ENCODE data around the gene HTRA3. TPM values are rescaled to one million over a fixed set of nuclear protein-coding genes. Genes with fewer than 3 reads are reported as not detected.

Gene HTRA3
- total and polyA plus RNA-seq, 2 experiments from 2014 or later = 1.3 to 3.6 TPM

GRCh38 chr4:8340781-8341241, 71.3 kb downstream of the HTRA3 start:
- ATAC-seq (no peak), DNase-seq (ENCODE audit: low spot score) (no peak)
- Histone ChIP-seq H3K27me3 (ENCODE audit: insufficient read depth) (no peaks in the 10 kb centered on the region), H3K27ac (ENCODE audit: low read depth) (no peak overlapping the region), H3F3A (replicated peaks; ENCODE audit: low read depth) (0 out of 2 replicates have a peak, but pooled peaks cover 3% of the 10 kb centered on the region), H2AFZ (peak overlapping the region; percentile 83; the same call in 1 of the 2 replicates), H3K4me2 (no peak overlapping the region), H3K9me2 (ENCODE audit: insufficient read depth) (no peaks in the 10 kb centered on the region), H3K4me1 (ENCODE audit: insufficient read depth) (no peaks in the 10 kb centered on the region; the same call in 1 of the 2 replicates), H4K20me1 (replicated peaks; ENCODE audit: insufficient read depth) (no peaks in the 10 kb centered on the region), H3K79me2 (replicated peaks; ENCODE audit: insufficient read depth) (no peaks in the 10 kb centered on the region), H3K36me3 (ENCODE audit: insufficient read depth) (no peaks in the 10 kb centered on the region), H3K4me3 (no peak overlapping the region)
- no peak overlapping the region for H3K27ac Mint-ChIP-seq
- peaks cover 6% of the 10 kb centered on the region for H3K4me1 Mint-ChIP-seq
- H3K27me3 Mint-ChIP-seq (ENCODE audit: insufficient read depth, low read depth, poor library complexity) = peaks cover 9% of the 10 kb centered on the region
- no peak overlapping the region for H3K4me3 Mint-ChIP-seq
- H3K36me3 Mint-ChIP-seq (ENCODE audit: low read depth) = no peaks in the 10 kb centered on the region; the same call in 2 of the 3 replicates
- H3K9me3 Mint-ChIP-seq = peaks cover 6% of the 10 kb centered on the region
- TF ChIP-seq NANOG (IDR thresholded peaks at IDR 0.05; ENCODE audit: borderline replicate concordance) (no peak), EZH2 (IDR thresholded peaks at IDR 0.05; ENCODE audit: low read depth, unreplicated experiment) (no peak), EZH2phosphoT487 (IDR thresholded peaks at IDR 0.05; ENCODE audit: unreplicated experiment) (no peak), ZNF462 (CRISPR knock-in tag; IDR thresholded peaks at IDR 0.05) (no peak), ZNF331 (CRISPR knock-in tag; IDR thresholded peaks at IDR 0.05; ENCODE audit: low read depth) (no peak), JUNB (IDR thresholded peaks at IDR 0.05; ENCODE audit: unreplicated experiment) (no peak), CTCF (conservative IDR thresholded peaks at IDR 0.05; ENCODE audit: low read depth in 2 of 2) (no peak), CREB1 (CRISPR knock-in tag; IDR thresholded peaks at IDR 0.05; ENCODE audit: low read depth) (no peak), ZNF114 (CRISPR knock-in tag; IDR thresholded peaks at IDR 0.05) (no peak), REST (IDR thresholded peaks at IDR 0.05; ENCODE audit: unreplicated experiment) (no peak), POLR2AphosphoS5 (IDR thresholded peaks at IDR 0.05; ENCODE audit: low read depth) (no peak), ETS1 (IDR thresholded peaks at IDR 0.05) (no peak), STAT1 (IDR thresholded peaks at IDR 0.05; ENCODE audit: unreplicated experiment) (no peak)
